SK-N-SH treated with all-trans-retinoic acid at 6 μM for 48 hours (cell line): Measurements from ENCODE around the gene GRK1.

Experiments
- ATAC-seq: fragments of 200-7000 bp; cut with Tn5 transposase; 3 replicates; pipeline ENCODE4 v1.9.1; 2020; ENCODE audit warnings: mild to moderate bottlenecking, moderate library complexity
- ARNTL ChIP-seq: fragments of 450-650 bp; formaldehyde crosslinking; IDR thresholded peaks from 2 replicates; pipeline ENCODE4 v1.5.0; 2020; ENCODE audit warnings: low read depth, mild to moderate bottlenecking, moderate library complexity, borderline replicate concordance
- BACH2 ChIP-seq: fragments of 250-450 bp; sonication (Bioruptor Pico); IDR thresholded peaks from 2 replicates; pipeline ENCODE4 v1.9.0; 2021; ENCODE audit warnings: mild to moderate bottlenecking, borderline replicate concordance
- CSDC2 ChIP-seq: fragments of 250-450 bp; sonication (Bioruptor Pico); IDR thresholded peaks from 2 replicates; pipeline ENCODE4 v1.5.0; 2020; ENCODE audit warnings: mild to moderate bottlenecking, moderate library complexity
- ESRRG ChIP-seq: fragments of 250-450 bp; sonication (Bioruptor Pico); IDR thresholded peaks from 2 replicates; pipeline ENCODE4 v1.6.1; 2021; ENCODE audit warnings: mild to moderate bottlenecking
- GLIS3 ChIP-seq: fragments of 250-450 bp; sonication (Bioruptor Pico); IDR thresholded peaks from 2 replicates; pipeline ENCODE4 v1.5.0; 2020; ENCODE audit warnings: mild to moderate bottlenecking, moderate library complexity
- ISL1 ChIP-seq: fragments of 250-450 bp; sonication (Bioruptor Pico); IDR thresholded peaks from 2 replicates; pipeline ENCODE4 v2.1.2; 2022; ENCODE audit warnings: mild to moderate bottlenecking, moderate library complexity
- OSR1 ChIP-seq: fragments of 250-450 bp; sonication (Bioruptor Pico); IDR thresholded peaks from 2 replicates; pipeline ENCODE4 v1.8.0; 2022; ENCODE audit warnings: moderate library complexity, mild to moderate bottlenecking, inconsistent platforms
- PPARA ChIP-seq: fragments of 250-450 bp; sonication (Bioruptor Pico); IDR thresholded peaks from 2 replicates; pipeline ENCODE4 v1.5.0; 2020; ENCODE audit warnings: mild to moderate bottlenecking, borderline replicate concordance
- RARB ChIP-seq: fragments of 250-450 bp; sonication (Bioruptor Pico); IDR thresholded peaks from 2 replicates; pipeline ENCODE4 v1.8.0; 2021; ENCODE audit warnings: mild to moderate bottlenecking, moderate library complexity
- SNAI2 ChIP-seq: fragments of 250-450 bp; sonication (Bioruptor Pico); IDR thresholded peaks from 2 replicates; pipeline ENCODE4 v1.5.0; 2020; ENCODE audit warnings: mild to moderate bottlenecking, moderate library complexity
- TCF4 ChIP-seq: fragments of 250-450 bp; sonication (Bioruptor Pico); IDR thresholded peaks from 2 replicates; pipeline ENCODE4 v1.8.0; 2021; ENCODE audit warnings: mild to moderate bottlenecking, moderate library complexity, borderline replicate concordance
- TOX ChIP-seq: fragments of 250-450 bp; sonication (Bioruptor Pico); IDR thresholded peaks from 2 replicates; pipeline ENCODE4 v1.8.0; 2021; ENCODE audit warnings: mild to moderate bottlenecking, moderate library complexity, borderline replicate concordance
- ZC3H10 ChIP-seq: fragments of 250-450 bp; sonication (Bioruptor Pico); IDR thresholded peaks from 2 replicates; pipeline ENCODE4 v1.5.1; 2021; ENCODE audit warnings: mild to moderate bottlenecking, moderate library complexity
- ZFP3 ChIP-seq: fragments of 250-450 bp; sonication (Bioruptor Pico); IDR thresholded peaks from 2 replicates; pipeline ENCODE4 v1.5.0; 2020; ENCODE audit warnings: mild to moderate bottlenecking, moderate library complexity
- ZFP30 ChIP-seq: fragments of 450-650 bp; formaldehyde crosslinking; IDR thresholded peaks from 2 replicates; pipeline ENCODE4 v1.5.0; 2022; ENCODE audit warnings: mild to moderate bottlenecking, moderate library complexity
- ZNF565 ChIP-seq: fragments of 450-650 bp; formaldehyde crosslinking; conservative IDR thresholded peaks from 2 replicates; pipeline ENCODE4 v1.5.0; 2020; ENCODE audit warnings: low read depth, mild to moderate bottlenecking, moderate library complexity
- ZNF70 ChIP-seq: fragments of 450-650 bp; formaldehyde crosslinking; IDR thresholded peaks from 2 replicates; pipeline ENCODE4 v1.5.0; 2020; ENCODE audit warnings: mild to moderate bottlenecking, moderate library complexity
- ZNF8 ChIP-seq: fragments of 450-650 bp; formaldehyde crosslinking; IDR thresholded peaks from 2 replicates; pipeline ENCODE4 v1.5.0; 2020; ENCODE audit warnings: mild to moderate bottlenecking, moderate library complexity
- TF ChIP-seq, protein P1 (sequence below): fragments of 250-450 bp; sonication (Bioruptor Pico); IDR thresholded peaks from 2 replicates; pipeline ENCODE4 v1.5.1; 2021; ENCODE audit warnings: mild to moderate bottlenecking, moderate library complexity
- TF ChIP-seq, protein P2 (sequence below): fragments of 250-450 bp; sonication (Bioruptor Pico); IDR thresholded peaks from 2 replicates; pipeline ENCODE4 v1.5.0; 2020; ENCODE audit warnings: mild to moderate bottlenecking, moderate library complexity
- TF ChIP-seq, protein P3 (sequence below): fragments of 250-450 bp; sonication (Bioruptor Pico); IDR thresholded peaks from 2 replicates; pipeline ENCODE4 v1.5.1; 2020; ENCODE audit warnings: low read depth, mild to moderate bottlenecking, moderate library complexity
- TF ChIP-seq, protein P4 (sequence below): fragments of 250-450 bp; sonication (Bioruptor Pico); IDR thresholded peaks from 2 replicates; pipeline ENCODE4 v1.8.0; 2021; ENCODE audit warnings: low read depth, mild to moderate bottlenecking, moderate library complexity, borderline replicate concordance

GRK1 gene

DNA sequence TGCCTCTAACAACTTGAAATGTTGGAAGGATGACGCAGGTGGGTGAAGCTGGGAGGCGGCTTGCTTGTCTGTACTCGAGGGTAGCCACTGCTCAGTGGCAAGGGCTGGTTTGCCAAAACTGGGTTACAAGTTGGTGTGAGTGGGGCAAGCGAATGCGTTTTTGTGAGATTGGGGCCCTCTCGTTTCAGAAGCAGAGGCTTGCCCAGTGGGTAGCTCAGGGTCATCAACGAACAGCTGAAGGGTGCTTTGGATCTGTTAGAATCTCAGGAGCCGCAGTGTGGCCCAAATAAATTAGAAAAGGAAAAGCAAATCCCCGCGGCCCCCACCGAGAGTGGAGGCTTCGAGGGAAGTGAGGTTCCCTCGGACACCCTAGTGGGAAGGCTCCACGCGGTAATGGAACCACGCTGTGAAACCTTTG, 16.3 kb upstream of the GRK1 start:
- no peak for TF ChIP-seq ISL1
- no peak for ATAC-seq

DNA sequence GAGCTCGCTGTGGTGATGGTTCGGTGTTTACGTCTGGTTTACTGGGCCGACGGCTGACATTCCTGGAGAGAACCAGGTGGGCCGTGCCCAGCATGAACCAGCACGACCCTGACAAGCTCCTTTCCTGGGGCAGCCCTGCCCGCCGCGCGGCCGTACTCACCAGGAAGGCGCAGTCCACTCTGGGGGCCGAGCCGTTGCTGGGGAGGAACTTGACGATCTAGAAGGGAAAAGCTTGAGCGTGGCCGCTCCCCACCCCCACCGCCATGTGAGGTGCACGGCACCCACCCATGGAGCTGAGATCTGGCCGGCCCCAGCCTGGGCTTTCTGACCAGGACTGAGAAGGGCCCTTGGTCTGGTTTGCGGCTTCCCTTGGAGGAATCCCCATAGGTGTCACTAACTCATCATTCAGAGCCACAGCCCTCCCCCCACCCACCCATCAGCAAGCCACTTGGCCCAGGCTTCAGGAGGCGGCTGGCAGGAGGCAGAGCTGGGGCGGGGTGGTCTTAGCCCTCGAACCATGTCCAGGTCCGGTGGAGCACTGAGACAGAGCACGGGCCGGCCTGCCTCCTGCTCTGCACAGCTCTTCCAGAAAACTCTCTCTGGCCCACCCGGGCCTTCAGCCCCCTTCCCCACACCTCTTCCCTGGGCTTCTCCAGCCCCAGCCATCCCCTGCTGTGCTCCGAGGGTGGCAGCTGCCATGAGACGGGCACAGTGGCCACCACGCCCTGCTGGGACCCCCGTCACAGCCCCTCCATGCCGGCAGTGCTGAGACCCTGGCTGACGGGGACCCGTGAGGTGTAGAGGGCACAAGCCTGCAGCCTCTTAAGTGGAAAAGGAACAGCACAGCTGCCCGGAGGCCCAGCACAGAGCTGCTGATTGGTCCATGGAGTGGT, 15.3 kb upstream of the GRK1 start:
- ATAC-seq: no peak
- no peak for TF ChIP-seq ZFP30 (CRISPR knock-in tag)
- TF ChIP-seq BACH2: no peak
- TF ChIP-seq, protein P1, sequence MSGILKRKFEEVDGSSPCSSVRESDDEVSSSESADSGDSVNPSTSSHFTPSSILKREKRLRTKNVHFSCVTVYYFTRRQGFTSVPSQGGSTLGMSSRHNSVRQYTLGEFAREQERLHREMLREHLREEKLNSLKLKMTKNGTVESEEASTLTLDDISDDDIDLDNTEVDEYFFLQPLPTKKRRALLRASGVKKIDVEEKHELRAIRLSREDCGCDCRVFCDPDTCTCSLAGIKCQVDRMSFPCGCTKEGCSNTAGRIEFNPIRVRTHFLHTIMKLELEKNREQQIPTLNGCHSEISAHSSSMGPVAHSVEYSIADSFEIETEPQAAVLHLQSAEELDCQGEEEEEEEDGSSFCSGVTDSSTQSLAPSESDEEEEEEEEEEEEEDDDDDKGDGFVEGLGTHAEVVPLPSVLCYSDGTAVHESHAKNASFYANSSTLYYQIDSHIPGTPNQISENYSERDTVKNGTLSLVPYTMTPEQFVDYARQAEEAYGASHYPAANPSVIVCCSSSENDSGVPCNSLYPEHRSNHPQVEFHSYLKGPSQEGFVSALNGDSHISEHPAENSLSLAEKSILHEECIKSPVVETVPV (CRISPR knock-in tag): no peak
- no peak for TF ChIP-seq ZNF70 (CRISPR knock-in tag)
- TF ChIP-seq GLIS3 (CRISPR knock-in tag): no peak
- no peak for TF ChIP-seq ISL1
- no peak for TF ChIP-seq TCF4 (CRISPR knock-in tag)
- no peak for TF ChIP-seq ZNF565 (CRISPR knock-in tag)
- no peak for TF ChIP-seq SNAI2
- no peak for TF ChIP-seq ZFP3
- no peak for TF ChIP-seq ZC3H10
- no peak for TF ChIP-seq TOX (CRISPR knock-in tag)
- TF ChIP-seq, protein P2, sequence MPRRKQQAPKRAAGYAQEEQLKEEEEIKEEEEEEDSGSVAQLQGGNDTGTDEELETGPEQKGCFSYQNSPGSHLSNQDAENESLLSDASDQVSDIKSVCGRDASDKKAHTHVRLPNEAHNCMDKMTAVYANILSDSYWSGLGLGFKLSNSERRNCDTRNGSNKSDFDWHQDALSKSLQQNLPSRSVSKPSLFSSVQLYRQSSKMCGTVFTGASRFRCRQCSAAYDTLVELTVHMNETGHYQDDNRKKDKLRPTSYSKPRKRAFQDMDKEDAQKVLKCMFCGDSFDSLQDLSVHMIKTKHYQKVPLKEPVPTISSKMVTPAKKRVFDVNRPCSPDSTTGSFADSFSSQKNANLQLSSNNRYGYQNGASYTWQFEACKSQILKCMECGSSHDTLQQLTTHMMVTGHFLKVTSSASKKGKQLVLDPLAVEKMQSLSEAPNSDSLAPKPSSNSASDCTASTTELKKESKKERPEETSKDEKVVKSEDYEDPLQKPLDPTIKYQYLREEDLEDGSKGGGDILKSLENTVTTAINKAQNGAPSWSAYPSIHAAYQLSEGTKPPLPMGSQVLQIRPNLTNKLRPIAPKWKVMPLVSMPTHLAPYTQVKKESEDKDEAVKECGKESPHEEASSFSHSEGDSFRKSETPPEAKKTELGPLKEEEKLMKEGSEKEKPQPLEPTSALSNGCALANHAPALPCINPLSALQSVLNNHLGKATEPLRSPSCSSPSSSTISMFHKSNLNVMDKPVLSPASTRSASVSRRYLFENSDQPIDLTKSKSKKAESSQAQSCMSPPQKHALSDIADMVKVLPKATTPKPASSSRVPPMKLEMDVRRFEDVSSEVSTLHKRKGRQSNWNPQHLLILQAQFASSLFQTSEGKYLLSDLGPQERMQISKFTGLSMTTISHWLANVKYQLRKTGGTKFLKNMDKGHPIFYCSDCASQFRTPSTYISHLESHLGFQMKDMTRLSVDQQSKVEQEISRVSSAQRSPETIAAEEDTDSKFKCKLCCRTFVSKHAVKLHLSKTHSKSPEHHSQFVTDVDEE (CRISPR knock-in tag): no peak
- TF ChIP-seq RARB (CRISPR knock-in tag): no peak

DNA sequence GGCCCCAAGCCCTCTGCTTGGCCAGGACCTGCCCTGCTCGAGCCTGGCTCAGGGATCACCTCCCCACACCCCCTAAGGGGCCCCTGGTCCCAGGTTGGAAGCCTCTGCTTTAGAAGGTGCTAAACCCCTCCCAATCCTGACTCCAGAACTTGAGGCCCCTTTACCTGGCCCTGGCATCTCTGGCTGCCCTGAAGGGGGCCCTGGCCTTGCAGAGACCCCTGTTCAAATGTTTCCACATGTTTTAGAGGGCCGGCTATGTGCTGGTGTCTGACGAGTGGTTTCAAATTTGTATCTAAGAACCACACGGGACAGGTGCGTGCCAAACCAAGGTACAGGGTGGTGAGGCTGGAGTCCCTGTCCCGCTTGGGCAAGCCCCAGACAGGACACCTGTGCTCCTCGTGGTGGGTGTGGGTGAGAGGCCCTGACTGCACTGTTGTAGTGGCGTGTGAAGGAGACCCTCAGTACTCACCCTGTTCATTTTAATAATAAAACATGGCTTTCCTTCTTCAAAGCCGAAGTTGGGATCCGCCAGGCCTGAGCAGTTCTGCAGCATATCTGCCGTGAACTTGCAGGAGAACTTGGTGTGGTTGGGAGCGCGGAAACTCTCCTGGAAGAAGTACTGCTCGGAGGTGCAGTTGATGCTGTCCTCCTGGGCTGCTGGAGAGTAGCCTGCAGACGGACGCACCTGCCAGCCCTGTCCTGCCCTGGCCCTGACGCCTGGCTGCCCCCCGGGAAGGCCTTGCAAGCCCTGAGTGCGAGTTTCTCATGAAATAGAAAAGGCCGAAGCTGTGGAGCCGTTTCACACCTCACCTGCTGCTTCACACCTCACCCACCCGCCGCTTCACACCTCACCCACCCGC, 14.4 kb upstream of the GRK1 start:
- TF ChIP-seq TCF4 (CRISPR knock-in tag) (no peak), OSR1 (no peak)
- TF ChIP-seq, protein P3, sequence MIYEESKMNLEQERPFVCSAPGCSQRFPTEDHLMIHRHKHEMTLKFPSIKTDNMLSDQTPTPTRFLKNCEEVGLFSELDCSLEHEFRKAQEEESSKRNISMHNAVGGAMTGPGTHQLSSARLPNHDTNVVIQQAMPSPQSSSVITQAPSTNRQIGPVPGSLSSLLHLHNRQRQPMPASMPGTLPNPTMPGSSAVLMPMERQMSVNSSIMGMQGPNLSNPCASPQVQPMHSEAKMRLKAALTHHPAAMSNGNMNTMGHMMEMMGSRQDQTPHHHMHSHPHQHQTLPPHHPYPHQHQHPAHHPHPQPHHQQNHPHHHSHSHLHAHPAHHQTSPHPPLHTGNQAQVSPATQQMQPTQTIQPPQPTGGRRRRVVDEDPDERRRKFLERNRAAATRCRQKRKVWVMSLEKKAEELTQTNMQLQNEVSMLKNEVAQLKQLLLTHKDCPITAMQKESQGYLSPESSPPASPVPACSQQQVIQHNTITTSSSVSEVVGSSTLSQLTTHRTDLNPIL (CRISPR knock-in tag): no peak
- no peak for ATAC-seq

- no peak for ATAC-seq
- TF ChIP-seq GLIS3 (CRISPR knock-in tag) (no peak), ZNF8 (no peak), PPARA (CRISPR knock-in tag) (no peak), ZFP3 (no peak), ISL1 (no peak), ZC3H10 (no peak), ZNF70 (CRISPR knock-in tag) (no peak), ZNF565 (CRISPR knock-in tag) (no peak)
Measured at GRCh38 chr13:113653264-113654174, 13.5 kb upstream of the GRK1 start.

GRCh38 chr13:113654175-113654560, 12.9 kb upstream of the GRK1 start:
- no peak for ATAC-seq
- no peak for TF ChIP-seq ESRRG
- TF ChIP-seq ARNTL: no peak
- TF ChIP-seq GLIS3 (CRISPR knock-in tag): no peak
- no peak for TF ChIP-seq RARB (CRISPR knock-in tag)
- TF ChIP-seq ZC3H10: no peak
- TF ChIP-seq, protein P4, sequence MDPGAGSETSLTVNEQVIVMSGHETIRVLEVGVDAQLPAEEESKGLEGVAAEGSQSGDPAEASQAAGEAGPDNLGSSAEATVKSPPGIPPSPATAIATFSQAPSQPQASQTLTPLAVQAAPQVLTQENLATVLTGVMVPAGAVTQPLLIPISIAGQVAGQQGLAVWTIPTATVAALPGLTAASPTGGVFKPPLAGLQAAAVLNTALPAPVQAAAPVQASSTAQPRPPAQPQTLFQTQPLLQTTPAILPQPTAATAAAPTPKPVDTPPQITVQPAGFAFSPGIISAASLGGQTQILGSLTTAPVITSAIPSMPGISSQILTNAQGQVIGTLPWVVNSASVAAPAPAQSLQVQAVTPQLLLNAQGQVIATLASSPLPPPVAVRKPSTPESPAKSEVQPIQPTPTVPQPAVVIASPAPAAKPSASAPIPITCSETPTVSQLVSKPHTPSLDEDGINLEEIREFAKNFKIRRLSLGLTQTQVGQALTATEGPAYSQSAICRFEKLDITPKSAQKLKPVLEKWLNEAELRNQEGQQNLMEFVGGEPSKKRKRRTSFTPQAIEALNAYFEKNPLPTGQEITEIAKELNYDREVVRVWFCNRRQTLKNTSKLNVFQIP (CRISPR knock-in tag): no peak
- TF ChIP-seq ZFP3: no peak
- no peak for TF ChIP-seq ZNF8
- TF ChIP-seq TOX (CRISPR knock-in tag): no peak
- no peak for TF ChIP-seq SNAI2
- TF ChIP-seq, protein P3 (CRISPR knock-in tag): no peak
- no peak for TF ChIP-seq PPARA (CRISPR knock-in tag)
- no peak for TF ChIP-seq CSDC2 (CRISPR knock-in tag)
- TF ChIP-seq ISL1: no peak
- TF ChIP-seq TCF4 (CRISPR knock-in tag): no peak
- TF ChIP-seq BACH2: no peak
